ENCODE data around the gene OLIG1.
A peak's percentile ranks its signal among the peaks of the same experiment; 100 is the strongest.

The OLIG1 gene

GRCh38 chr21:33031152-33031911, 38.6 kb upstream of the OLIG1 start:
- ATAC-seq = no peak

DNA sequence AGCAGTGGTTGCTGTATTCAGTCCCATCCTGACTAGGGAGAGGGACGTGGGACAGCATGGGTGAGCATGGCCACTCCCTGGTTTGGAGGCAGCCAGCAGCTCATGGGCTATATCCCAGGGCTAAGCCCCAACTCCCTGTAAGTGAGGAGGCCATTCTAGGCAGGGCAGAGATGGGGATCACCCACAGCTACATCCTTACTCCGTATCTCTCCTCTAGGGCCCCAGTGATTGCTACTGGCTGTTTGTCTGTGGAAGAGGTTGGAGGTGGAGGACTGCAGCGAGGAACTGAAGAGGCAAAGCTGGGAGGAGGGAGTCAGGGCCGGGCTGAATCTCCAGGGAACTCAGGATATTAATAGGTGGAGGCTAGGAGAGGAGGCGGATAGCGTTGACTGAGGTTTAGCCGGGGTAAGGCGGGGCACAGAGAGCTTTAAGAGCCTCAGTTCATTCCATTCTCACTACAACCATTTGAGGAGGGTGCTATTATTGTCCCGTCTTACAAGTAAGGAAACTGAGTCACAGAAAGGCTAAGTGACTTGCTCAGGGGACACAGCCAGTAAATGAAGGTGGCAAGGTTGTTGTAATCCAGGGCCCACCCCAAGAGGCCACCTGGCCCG, 37.4 kb upstream of the OLIG1 start:
- ATAC-seq = no peak

- no peak for ATAC-seq
Observed at GRCh38 chr21:33033094-33033951, 36.6 kb upstream of the OLIG1 start.

GRCh38 chr21:33033961-33034413, 36.0 kb upstream of the OLIG1 start:
- no peak for ATAC-seq

DNA sequence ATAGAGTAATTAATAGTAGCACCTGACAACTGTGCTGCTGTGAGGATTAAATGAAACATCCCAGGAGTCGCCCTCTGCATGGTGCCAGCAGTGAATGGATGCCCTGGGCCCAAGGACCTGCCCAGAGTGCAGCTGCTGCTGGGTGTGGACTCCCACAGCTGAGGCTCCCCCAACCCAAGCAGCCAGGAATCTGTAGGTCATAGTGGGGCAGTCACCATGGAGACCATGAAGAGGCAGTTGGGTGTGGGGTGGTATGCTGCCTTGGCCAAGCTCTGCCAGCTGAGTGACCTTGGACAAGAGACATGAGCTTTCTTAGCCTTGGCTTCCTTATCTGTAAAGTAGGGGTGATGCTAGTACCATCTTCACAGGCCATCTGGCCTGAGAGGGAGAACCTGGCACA, 34.8 kb upstream of the OLIG1 start:
- no peak for ATAC-seq

DNA sequence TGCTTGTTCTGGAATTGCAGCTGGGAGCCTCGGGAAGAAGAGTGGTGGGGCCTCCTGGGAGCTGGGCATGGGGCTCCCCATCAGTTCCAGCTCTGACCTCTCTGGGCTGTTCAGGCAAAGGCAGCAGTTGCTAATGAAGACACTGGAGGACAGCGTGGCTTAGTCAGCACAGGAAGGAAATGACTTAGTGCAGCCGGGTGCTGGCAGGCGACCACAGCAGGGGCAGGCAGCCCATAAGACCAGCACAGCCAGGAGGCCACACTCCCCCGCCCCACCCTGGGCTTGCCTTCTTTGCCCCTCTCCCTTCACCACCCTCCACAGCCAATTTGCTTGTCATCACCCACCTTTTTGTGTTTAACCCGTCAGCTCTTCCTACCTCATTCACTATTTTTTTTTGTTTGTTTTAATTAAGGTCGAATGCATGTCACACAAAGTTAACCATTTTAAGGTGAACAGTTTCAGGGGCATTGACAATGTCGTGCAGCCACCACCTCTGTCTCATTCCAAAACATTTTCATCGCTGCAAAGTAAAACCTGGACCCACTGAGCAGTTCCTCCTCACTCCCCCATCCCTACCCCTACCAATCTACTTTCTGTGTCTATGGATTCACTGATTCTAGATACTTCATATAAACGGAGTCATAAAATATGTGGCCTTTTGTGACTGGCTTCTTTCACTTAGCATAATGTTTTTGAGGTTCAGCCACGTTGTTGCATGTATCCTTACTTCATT, 33.3 kb upstream of the OLIG1 start:
- peak; percentile 76 to 79 for ATAC-seq

DNA sequence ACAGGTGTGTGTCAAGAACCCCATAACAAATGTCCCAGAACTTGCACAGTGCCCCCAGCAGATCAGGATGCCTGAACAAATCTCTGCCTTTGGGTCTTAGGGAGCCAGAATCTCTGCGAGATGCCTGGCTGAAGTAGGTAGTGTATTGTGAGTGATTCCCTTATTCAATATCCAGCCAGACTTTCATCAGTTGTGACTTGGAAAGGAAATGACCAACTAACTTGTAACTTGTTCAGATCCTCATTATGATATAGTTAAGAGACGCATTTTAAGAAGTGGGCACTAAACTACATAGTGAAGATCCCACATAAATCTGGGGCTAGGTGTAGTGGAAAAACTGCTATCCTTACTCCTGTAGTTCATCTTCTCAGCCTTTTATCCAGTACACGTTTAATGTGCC, 32.4 kb upstream of the OLIG1 start:
- no peak for ATAC-seq

DNA sequence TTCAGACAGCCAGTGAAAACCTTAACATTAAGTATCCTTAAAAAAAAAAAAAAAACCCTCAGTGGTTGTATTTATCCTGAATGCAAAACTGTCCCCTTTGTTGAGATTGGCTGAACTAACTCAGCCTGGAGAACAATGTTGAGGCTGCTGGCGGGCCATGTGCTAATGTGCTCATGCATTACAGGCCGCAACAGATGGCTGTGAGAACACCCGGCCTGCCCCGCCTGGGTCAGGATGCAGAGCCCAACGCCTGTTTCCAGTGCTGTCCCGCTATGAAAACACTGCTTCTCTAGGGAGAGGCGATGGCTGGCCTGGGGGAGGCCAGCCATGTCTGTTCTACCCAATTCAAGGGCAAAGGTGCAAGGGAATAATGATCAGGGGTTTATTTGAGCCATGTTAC, 30.4 kb upstream of the OLIG1 start:
- ATAC-seq = no peak

DNA sequence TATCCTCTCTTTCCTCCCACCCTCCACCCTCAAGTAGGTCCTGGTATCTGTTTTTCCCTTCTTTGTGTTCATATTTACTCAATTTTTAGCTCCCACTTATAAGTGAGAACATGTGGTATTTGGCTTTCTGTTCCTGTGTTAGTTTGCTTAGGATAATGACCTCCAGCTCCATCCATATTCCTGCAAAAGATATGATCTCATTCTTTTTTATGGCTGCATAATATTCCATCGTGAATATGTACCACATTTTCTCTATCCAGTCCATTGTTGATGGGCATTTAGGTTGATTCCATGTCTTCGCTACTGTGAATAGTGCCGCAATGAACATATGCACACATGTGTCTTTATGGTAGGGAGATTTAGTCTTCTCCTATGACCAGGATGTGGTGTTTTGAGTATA, 29.7 kb upstream of the OLIG1 start:
- ATAC-seq = no peak

DNA sequence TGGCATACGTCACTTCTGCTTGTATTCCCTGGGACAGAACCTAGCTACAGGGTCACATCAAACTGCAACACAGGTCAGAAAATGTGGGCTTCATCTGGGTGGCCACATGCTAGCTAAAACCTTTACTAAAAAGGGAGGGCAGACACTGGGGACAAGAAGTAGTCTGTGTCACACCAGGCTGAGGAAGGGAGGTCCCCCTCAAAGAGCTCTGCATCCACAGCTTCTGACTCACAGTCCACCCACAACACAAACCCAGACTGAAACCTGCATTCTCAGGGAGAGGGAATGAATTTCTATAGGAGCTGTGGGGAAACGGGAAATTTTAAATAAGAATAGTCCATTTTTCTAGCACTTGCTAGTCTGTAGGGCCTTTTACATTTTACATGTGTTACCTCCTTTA, 28.0 kb upstream of the OLIG1 start:
- ATAC-seq = no peak

- no peak for ATAC-seq
Observed at GRCh38 chr21:33042812-33043211, 27.1 kb upstream of the OLIG1 start.

DNA sequence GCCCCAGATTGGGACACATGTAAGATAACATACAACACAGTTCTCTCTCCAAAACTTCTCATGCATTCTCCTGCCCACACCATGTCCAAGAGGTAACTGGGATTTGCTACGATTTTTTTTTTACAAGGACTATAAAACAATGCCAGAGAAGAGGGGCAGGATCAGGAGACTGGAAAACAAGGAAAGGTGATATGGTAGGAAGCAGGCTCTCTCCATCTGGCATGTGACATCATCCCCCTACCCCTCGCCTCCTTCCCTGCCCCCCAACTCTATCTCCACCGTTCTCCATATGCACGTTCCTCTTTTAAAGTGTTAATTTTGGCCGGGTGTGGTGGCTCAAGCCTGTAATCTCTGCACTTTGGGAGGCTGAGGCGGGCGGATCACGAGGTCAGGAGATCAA, 23.5 kb upstream of the OLIG1 start:
- no peak for ATAC-seq

DNA sequence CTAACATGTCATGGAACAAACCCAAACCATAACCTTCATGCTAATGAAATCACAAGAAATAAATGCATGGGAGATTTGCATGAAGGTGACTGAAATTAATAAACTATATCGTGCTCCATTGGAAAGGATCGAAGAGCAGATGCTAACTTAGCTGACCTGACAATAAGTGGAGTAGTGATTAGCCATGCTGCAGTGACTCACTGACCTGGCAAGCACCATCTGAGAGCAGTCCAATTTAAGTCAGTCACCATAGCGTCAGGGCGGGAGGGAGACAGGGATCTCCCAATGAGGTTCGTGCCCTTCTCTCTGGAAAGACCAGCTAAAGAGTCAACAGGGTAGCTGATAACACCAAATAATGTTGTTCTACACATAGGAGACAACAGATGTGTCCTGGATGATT, 22.7 kb upstream of the OLIG1 start:
- no peak for ATAC-seq

DNA sequence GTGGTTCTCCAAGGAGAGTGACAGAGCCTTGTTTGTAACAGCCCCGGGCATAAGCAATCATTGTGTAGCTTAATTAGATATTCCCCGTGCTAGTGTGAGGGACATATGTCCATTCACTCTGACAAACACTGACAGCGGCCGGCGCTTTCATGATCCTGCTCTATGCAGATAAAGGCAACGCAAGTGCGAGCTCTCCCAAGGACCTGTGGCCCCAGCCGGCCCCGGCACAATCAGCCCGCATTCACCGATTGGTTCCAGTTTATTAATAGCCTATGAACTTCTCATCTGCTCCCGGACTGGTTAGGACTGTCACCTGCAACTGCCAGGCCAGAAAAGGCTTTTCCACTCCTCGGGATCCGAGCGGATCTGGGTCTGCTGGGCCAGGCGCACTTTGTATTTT, 18.0 kb upstream of the OLIG1 start:
- no peak for ATAC-seq

DNA sequence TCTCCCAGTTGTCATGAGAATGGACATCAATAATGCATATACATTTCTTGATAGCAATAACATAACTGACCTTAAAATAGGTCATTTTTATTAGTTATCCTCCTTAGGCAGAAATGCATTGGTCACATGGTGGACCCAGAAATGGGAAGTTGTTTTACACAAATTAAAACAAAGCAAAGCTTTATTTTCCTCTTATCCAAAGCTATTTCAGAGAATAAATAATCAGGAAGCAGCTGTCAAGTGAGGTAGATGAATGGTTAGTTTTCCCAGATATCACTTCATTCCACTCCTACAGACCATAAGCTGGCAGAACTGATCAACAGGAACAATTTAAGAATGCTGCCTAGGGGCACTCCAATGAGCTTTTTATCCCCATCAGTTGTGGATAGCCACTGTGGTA, 16.0 kb upstream of the OLIG1 start:
- ATAC-seq = no peak

- no peak for ATAC-seq
Observed at GRCh38 chr21:33055991-33056390, 13.9 kb upstream of the OLIG1 start.

DNA sequence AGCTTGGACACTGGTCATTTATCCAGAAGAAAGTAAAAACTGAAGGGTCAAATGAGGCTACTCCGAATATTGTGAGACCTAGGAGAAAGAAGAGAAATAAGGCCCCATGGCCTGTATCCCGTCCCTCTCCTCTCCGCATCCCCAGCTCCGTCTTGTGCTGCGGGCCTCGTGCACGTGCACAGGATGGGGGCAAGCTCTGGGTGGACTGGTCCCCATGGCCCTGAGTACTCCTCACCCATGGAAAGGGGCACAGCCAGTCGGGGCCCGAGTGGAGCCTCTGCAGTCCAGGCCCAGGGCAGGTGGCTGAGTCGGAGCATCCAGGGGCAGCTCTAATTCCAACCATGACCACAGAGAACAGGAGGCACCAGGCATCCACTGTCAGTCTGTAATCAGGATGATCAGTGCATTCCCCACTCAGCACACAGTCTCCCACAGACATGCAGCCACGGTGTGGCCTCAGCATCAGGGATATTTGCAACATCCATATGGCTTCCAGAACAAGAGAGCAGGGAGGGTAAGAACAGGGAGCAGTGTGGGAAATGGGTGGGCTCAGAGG, 12.5 kb upstream of the OLIG1 start:
- ATAC-seq = no peak

- ATAC-seq = no peak
Observed at GRCh38 chr21:33058527-33058926, 11.4 kb upstream of the OLIG1 start.

DNA sequence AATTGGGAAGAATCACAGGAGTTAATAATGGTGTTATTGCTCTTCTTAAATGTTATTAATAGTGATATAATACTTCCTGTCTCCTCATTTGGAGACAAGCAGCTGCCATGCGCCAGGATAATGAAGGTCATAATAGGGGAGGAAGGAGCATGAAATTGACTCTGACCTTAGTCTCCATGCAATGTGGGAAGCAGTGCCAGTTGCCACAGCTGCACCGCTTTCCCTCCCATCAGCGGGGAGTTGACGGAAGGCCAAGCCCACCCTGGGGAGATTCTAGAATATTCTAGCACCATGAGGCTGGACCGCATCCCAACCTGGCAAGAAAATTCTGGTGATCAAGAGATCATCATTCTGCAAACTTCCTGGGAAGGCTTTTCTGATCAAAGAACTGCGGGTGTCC, 11.0 kb upstream of the OLIG1 start:
- ATAC-seq = no peak

DNA sequence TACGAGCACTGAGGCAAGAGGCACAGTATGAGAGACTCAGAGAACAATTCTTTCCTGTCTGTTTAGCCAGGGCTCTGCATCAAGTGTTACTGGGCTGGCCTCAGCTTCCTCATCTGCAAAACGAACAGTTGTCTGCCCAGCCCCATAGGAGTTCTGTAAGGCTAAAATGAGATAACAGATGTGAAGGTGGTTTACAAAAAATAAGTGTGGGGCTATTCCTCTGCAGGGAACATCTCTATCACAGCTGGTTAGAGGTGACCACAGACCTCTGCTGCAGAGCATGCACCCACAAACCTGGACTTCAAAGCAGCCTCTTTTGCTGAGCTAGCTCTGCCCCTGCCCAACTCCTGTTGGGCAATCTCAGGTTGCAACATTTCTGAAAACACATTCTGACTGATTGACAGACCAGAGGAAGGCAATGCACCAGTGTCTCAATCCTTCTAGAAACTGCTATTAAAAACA, 10.5 kb upstream of the OLIG1 start:
- peak in 1 of 2 donors; percentile 13 for ATAC-seq

DNA sequence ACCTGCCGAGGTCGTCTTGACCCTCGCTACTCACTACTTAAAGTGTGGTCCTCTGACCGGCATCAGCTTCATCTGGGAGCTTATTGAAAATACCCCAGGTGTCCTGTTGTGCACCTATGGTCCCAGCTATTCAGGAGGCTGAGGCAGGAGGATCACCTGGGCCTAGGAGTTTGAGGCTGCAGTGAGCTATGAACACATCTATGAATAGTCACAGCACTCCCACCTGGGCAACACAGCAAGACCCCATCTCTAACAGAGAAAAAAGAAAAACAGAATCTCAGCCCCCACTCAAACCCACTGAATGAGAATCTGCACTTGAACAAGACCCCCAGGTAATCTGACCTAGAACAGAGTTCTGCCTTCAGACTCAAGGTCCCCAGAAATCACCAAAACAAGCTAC, 8.7 kb upstream of the OLIG1 start:
- no peak for ATAC-seq

DNA sequence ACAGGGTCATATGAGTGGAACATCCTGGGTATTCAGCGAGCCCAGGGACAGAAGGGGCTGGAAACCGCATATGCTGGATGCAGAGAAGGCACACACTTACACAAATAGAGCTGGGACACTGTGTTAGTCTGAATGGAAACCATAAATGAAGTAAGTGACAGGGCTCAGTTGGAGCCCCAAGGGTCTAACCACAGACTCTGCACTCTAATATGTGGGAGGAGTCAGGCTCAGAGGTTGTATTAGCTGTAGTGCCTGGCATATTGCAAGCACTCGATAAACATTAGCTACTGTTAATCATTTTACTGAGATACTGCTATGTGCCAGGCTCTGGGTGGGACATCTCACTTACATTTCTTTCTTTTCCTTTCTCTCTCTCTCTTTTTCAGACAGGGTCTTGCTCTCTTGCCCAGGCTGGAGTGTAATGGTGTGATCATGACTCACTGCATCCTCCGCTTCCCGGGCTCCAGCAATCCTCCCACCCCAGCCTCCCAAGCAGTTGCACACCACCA, 6.5 kb upstream of the OLIG1 start:
- ATAC-seq = no peak

All from activated CD4-positive, CD25-positive, alpha-beta regulatory T cell treated with anti-CD3 and anti-CD28 coated beads, Interleukin-2, amount 50 U/mL, for 24 hours (primary cell).